ENCODE data around the gene RBKS. TPM values are rescaled to one million over a fixed set of nuclear protein-coding genes. Genes with fewer than 3 reads are reported as not detected.
"Not testable (repeated sequence)": the region's sequence is repeated elsewhere in the genome, so short reads cannot be mapped to it uniquely, and the experiment has no call there.

RBKS gene
- total and polyA plus RNA-seq, 2 of the 8 experiments (the other 6 are each of a cell fraction or from before 2014, with no cell fraction given): 1.1 to 1.5 TPM

DNA sequence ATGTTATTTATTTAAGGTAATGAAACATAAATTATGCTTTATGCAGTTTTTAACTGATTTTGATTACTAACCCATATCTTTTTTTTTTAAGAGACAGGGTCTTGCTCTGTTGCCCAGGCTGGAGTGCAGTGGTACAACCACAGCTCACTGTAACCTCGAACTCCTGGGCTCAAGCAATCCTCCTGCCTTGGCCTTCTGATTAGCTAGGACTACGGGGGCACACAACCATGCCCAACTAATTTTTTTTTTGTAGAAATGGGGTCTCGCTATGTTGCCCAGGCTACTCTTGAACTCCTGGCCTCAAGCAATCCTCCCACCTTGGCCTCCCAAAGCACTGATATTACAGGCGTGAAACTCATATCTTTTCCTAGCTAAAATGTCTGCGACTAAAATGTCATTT lies 26.2 kb downstream of the RBKS start:
- H3K9ac ChIP-seq (replicated peaks in 1 of 4; ENCODE audit: extremely low read depth in 1 of 4, low read depth in 3 of 4, low read length in 3 of 4); H3K27me3 ChIP-seq (replicated peaks in 1 of 4; ENCODE audit: control insufficient read depth in 3 of 4, extremely low read depth in 1 of 4, insufficient read depth in 3 of 4, low read length in 3 of 4); H2AFZ ChIP-seq (ENCODE audit: low read length); POLR2A ChIA-PET (ENCODE audit: partially characterized antibody); H2AK5ac ChIP-seq (ENCODE audit: low read depth, low read length); H3K4me1 ChIP-seq (replicated peaks in 1 of 4; ENCODE audit: control insufficient read depth in 3 of 4, insufficient read depth in 4 of 4, low read length in 3 of 4); H4K20me1 ChIP-seq (replicated peaks in 1 of 2; ENCODE audit: control insufficient read depth in 1 of 2, insufficient read depth in 2 of 2, low read length in 2 of 2); H3K23ac ChIP-seq (ENCODE audit: insufficient read length); H2BK15ac ChIP-seq (ENCODE audit: low read length); H3K79me1 ChIP-seq (ENCODE audit: low read depth, low read length); H3K4ac ChIP-seq (replicated peaks; ENCODE audit: insufficient read length, low read depth, low read length); H4K91ac ChIP-seq (replicated peaks; ENCODE audit: insufficient read length, low read length); H3K9me3 ChIP-seq (ENCODE audit: insufficient read depth in 2 of 2, low read depth in 1 of 2, low read length in 1 of 2); H4K8ac ChIP-seq (ENCODE audit: extremely low read depth, insufficient read depth, low read length); FAIRE-seq; H4K5ac ChIP-seq (ENCODE audit: insufficient read length, low read depth, low read length); H3K79me2 ChIP-seq (ENCODE audit: control insufficient read depth in 1 of 2, insufficient read depth in 2 of 2, low read length in 2 of 2); DNase-seq (ENCODE audit: low read depth in 1 of 2, low spot score in 2 of 2); H2BK5ac ChIP-seq (ENCODE audit: low read depth, low read length); H2BK120ac ChIP-seq (replicated peaks; ENCODE audit: low read depth, low read length); H3K4me2 ChIP-seq (ENCODE audit: insufficient read depth in 1 of 2, low read depth in 2 of 2, low read length in 2 of 2); H3K18ac ChIP-seq (ENCODE audit: extremely low read depth, low read length); H3K4me3 ChIP-seq (ENCODE audit: extremely low read depth in 1 of 4, insufficient read depth in 2 of 4, low read depth in 3 of 4, low read length in 4 of 4); H2BK20ac ChIP-seq (ENCODE audit: low read length); H2BK12ac ChIP-seq (ENCODE audit: low read depth, low read length); H3K27ac ChIP-seq (ENCODE audit: low read depth, low read length); H3K14ac ChIP-seq (ENCODE audit: insufficient read length); H3K36me3 ChIP-seq (ENCODE audit: control insufficient read depth in 2 of 4, insufficient read depth in 4 of 4, low read length in 3 of 4); H3K56ac ChIP-seq (replicated peaks; ENCODE audit: insufficient read length, low read depth, low read length); H3K23me2 ChIP-seq (ENCODE audit: low read depth, low read length): not testable (repeated sequence)
- 90% methylated on average over 5 of the region's 5 CpGs; no CpG with 5 or more reads in 1 of the 2 experiments for WGBS, 2 experiments (ENCODE audit: extremely low coverage in 1 of 2, insufficient coverage in 1 of 2, insufficient read length in 1 of 2, insufficient replicate concordance in 2 of 2, low coverage in 1 of 2, low lambda C conversion rate in 2 of 2, missing lambda C conversion rate in 1 of 2)
- CTCF ChIA-PET (ENCODE audit: partially characterized antibody): interaction anchor here (0.6 kb wide), 1 partner anchor 474 kb away, joined by 6 read pairs; no protein-coding TSS in a partner anchor

Measured in H1 (cell line).